Bronchial epithelial cell (primary cell): ENCODE measurements around the gene PEPD. TPM values are rescaled to one million over a fixed set of nuclear protein-coding genes. Genes with fewer than 3 reads are reported as not detected.

Source experiments
- DNase-seq: peaks from one replicate; pipeline ENCODE4 v3.0.0-alpha.2; 2010; ENCODE audit warnings: low read depth
- FAIRE-seq: peaks from 2 replicates; lab custom pipeline; 2011; peaks lifted over from hg19 to GRCh38; lab: Jason Lieb, UNC
- H3K27me3 ChIP-seq: 2 replicates; pipeline ENCODE4 v1.5.1; 2011; ENCODE audit warnings: low read length; ENCODE audit not compliant: control insufficient read depth, insufficient read depth
- H3K36me3 ChIP-seq: 2 replicates; pipeline ENCODE4 v1.5.1; 2011; ENCODE audit warnings: low read length; ENCODE audit not compliant: control insufficient read depth, insufficient read depth
- H3K4me3 ChIP-seq: 2 replicates; pipeline ENCODE4 v1.5.1; 2011; ENCODE audit warnings: mild to moderate bottlenecking, low read depth, low read length, control low read depth
- CTCF ChIP-seq: IDR thresholded peaks from 2 replicates; pipeline ENCODE4 v1.5.1; 2011; ENCODE audit warnings: mild to moderate bottlenecking, moderate library complexity, low read length, control low read depth, inconsistent platforms; ENCODE audit not compliant: insufficient read depth, severe bottlenecking
- total RNA-seq: library from RNA; depleted of rRNA; stranded (reverse); fragments of >200 nt; gene quantifications from 2 replicates; pipeline ENCODE4 v1.2.1, GENCODE V29; 2014

Gene PEPD
- total RNA-seq, 1 donor from 2014 or later = 35.8 TPM

- no peak for TF ChIP-seq CTCF
- FAIRE-seq (no peak), DNase-seq (no peak)
- Histone ChIP-seq H3K36me3 (peaks cover 4% of the 10 kb centered on the region), H3K4me3 (no peak overlapping the region), H3K27me3 (no peaks in the 10 kb centered on the region)
Observed at GRCh38 chr19:33389421-33390100, 132.0 kb downstream of the PEPD start.

- H3K4me3 ChIP-seq = no peak overlapping the region
- no peak for TF ChIP-seq CTCF
- H3K36me3 ChIP-seq = peaks cover 4% of the 10 kb centered on the region
- no peak for DNase-seq
- no peaks in the 10 kb centered on the region for H3K27me3 ChIP-seq
- no peak for FAIRE-seq
Observed at GRCh38 chr19:33388725-33389420, 132.7 kb downstream of the PEPD start.

GRCh38 chr19:33388231-33388724 is 133.3 kb downstream of the PEPD start:
- peaks cover 6% of the 10 kb centered on the region for H3K36me3 ChIP-seq
- H3K4me3 ChIP-seq = no peak overlapping the region
- FAIRE-seq = no peak
- no peak for DNase-seq
- no peak for TF ChIP-seq CTCF
- no peaks in the 10 kb centered on the region for H3K27me3 ChIP-seq

- DNase-seq (no peak), FAIRE-seq (no peak)
- Histone ChIP-seq H3K36me3 (peaks cover 6% of the 10 kb centered on the region), H3K4me3 (no peak overlapping the region), H3K27me3 (no peaks in the 10 kb centered on the region)
- TF ChIP-seq CTCF = no peak
Observed at GRCh38 chr19:33387351-33388230, 134.0 kb downstream of the PEPD start.

DNA sequence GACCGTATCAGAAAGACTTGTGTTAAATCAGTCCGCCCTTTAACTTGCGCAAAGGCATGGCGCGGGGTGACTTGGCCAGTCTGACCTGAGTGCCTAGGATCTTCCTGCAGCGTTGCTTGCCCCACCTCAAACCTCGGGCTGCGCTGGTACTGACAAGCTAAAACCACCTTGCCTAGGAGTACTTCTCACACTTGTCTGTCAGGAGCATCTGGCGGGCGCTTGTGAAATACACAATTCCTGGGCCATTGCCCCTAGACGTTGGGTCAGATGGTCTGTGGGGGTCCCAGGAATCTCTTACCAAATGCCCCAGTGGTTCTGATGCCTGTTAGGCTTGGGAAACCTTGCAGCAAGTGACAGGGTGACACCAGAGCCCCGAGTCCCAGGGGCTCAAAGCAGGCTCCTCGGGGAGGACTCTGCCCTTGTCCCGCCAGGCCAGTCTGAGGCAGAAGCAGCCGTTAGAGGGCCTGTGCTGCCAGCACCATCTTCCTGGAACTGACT is 135.2 kb downstream of the PEPD start:
- FAIRE-seq (no peak), DNase-seq (no peak)
- peaks cover 9% of the 10 kb centered on the region for H3K36me3 ChIP-seq
- H3K27me3 ChIP-seq = no peaks in the 10 kb centered on the region
- no peak overlapping the region for H3K4me3 ChIP-seq
- no peak for TF ChIP-seq CTCF
